Loucy (cell line): ENCODE data around the gene JRKL.

Source experiments
- H2AFZ ChIP-seq: fragments of 200-600 bp; sonication (generic); 2 replicates; pipeline ENCODE4 v1.6.0; 2016; ENCODE audit warnings: antibody characterized with exemption, mild to moderate bottlenecking, low read length, moderate library complexity
- H3F3A ChIP-seq: fragments of 200-600 bp; 2 replicates; pipeline ENCODE4 v1.6.0; 2016; ENCODE audit warnings: antibody characterized with exemption, low read depth, mild to moderate bottlenecking
- H3K27me3 ChIP-seq: fragments of 200-600 bp; sonication (generic); 2 replicates; pipeline ENCODE4 v1.6.1; 2014; ENCODE audit warnings: low read length, mild to moderate bottlenecking; ENCODE audit not compliant: insufficient read depth, poor library complexity, severe bottlenecking
- H3K36me3 ChIP-seq: fragments of 200-600 bp; sonication (generic); 2 replicates; pipeline ENCODE4 v1.6.1; 2016; ENCODE audit warnings: low read length; ENCODE audit not compliant: insufficient read depth
- H3K4me1 ChIP-seq: fragments of 200-600 bp; sonication (generic); 2 replicates; pipeline ENCODE4 v1.5.1; 2014; ENCODE audit warnings: low read length, mild to moderate bottlenecking; ENCODE audit not compliant: insufficient read depth, poor library complexity, severe bottlenecking
- H3K4me2 ChIP-seq: fragments of 200-600 bp; sonication (generic); 2 replicates; pipeline ENCODE4 v1.6.0; 2014; ENCODE audit warnings: antibody characterized with exemption, low read length, low read depth, mild to moderate bottlenecking; ENCODE audit not compliant: poor library complexity, severe bottlenecking
- H3K4me3 ChIP-seq: fragments of 200-600 bp; sonication (generic); 2 replicates; pipeline ENCODE4 v1.5.1; 2014; ENCODE audit warnings: low read length, mild to moderate bottlenecking, mixed read lengths; ENCODE audit not compliant: poor library complexity, severe bottlenecking
- H3K79me2 ChIP-seq: fragments of 200-600 bp; sonication (generic); 2 replicates; pipeline ENCODE4 v1.6.1; 2014; ENCODE audit warnings: low read length; ENCODE audit not compliant: insufficient read depth
- H3K9ac ChIP-seq: fragments of 200-600 bp; sonication (generic); 2 replicates; pipeline ENCODE4 v1.6.0; 2014; ENCODE audit warnings: mild to moderate bottlenecking, low read depth, low read length, moderate library complexity; ENCODE audit not compliant: poor library complexity, severe bottlenecking
- H3K9me2 ChIP-seq: fragments of 200-600 bp; sonication (generic); replicated peaks from 2 replicates; pipeline ENCODE4 v1.6.1; 2016; ENCODE audit warnings: low read depth, low read length, mixed read lengths
- H3K9me3 ChIP-seq: fragments of 200-600 bp; sonication (generic); 2 replicates; pipeline ENCODE4 v1.6.1; 2014; ENCODE audit warnings: mild to moderate bottlenecking, antibody characterized with exemption, low read length, low read depth; ENCODE audit not compliant: insufficient read depth
- H4K20me1 ChIP-seq: fragments of 200-600 bp; sonication (generic); 2 replicates; pipeline ENCODE4 v1.6.0; 2014; ENCODE audit warnings: antibody characterized with exemption, low read length, mild to moderate bottlenecking; ENCODE audit not compliant: insufficient read depth, poor library complexity, severe bottlenecking
- EZH2phosphoT487 ChIP-seq: fragments of 200-600 bp; IDR thresholded peaks from 2 replicates; pipeline ENCODE4 v1.6.1; 2018; ENCODE audit warnings: antibody characterized with exemption, mild to moderate bottlenecking, moderate library complexity, borderline replicate concordance
- TF ChIP-seq, protein P1 (sequence below): fragments of 200-600 bp; sonication (generic); conservative IDR thresholded peaks from 2 replicates; pipeline ENCODE4 v1.5.1; 2014; ENCODE audit warnings: mild to moderate bottlenecking, antibody characterized with exemption, low read length

The JRKL gene

DNA sequence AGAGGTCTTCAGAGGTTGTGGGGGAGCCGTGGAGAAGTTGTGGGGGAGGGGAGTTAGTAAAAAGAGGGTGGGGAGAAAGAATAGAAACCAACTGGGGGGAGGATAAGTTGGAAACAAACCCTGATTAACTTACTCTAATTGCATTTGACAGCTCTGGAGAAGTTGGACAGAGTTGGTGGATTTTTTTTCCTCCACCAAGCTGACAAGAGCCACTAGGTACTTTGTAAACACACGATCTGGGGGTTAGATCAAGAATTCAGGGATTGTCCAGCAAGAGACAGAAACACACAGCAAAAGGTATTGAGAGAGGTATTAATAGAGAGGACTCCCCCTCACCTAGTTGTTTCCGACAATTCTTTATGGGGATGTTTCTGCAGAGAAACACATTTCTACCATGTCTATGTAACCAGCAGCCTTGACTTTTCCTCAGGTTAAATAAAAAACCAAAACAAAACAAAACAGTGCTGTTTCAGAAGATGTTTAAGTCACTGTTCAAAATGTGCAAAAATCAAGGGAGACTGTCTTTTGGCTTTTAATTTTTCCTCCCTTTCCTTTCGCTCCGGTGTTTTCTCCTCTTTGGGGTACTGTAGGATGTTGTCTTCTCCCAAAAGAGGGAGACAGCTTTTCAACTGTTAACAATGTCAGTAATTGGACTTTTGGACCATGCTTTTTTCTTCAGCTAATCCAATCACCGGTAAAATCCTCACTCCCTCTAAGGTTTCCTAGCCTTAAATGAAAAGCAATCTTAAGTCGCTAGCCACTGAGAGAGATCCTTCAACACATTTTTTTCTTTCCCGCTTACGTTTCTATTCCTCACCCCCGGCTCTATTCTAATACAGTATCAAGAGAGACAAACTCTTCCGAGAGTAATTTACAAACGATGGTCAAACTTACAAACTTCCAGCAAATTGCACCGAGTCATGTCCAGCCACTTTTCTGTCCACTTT, 47.5 kb upstream of the JRKL start:
- H3F3A ChIP-seq, result no peaks in the 10 kb centered on the region
- no peaks in the 10 kb centered on the region for H4K20me1 ChIP-seq
- peak overlapping the region; percentile 65 for H3K9ac ChIP-seq
- H3K4me1 ChIP-seq, result peaks cover 33% of the 10 kb centered on the region
- H3K79me2 ChIP-seq, result no peaks in the 10 kb centered on the region
- no peaks in the 10 kb centered on the region for H3K9me3 ChIP-seq
- H3K4me2 ChIP-seq, result peak overlapping the region; percentile 78
- TF ChIP-seq, protein P1, sequence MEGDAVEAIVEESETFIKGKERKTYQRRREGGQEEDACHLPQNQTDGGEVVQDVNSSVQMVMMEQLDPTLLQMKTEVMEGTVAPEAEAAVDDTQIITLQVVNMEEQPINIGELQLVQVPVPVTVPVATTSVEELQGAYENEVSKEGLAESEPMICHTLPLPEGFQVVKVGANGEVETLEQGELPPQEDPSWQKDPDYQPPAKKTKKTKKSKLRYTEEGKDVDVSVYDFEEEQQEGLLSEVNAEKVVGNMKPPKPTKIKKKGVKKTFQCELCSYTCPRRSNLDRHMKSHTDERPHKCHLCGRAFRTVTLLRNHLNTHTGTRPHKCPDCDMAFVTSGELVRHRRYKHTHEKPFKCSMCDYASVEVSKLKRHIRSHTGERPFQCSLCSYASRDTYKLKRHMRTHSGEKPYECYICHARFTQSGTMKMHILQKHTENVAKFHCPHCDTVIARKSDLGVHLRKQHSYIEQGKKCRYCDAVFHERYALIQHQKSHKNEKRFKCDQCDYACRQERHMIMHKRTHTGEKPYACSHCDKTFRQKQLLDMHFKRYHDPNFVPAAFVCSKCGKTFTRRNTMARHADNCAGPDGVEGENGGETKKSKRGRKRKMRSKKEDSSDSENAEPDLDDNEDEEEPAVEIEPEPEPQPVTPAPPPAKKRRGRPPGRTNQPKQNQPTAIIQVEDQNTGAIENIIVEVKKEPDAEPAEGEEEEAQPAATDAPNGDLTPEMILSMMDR, result no peak
- no peak for TF ChIP-seq EZH2phosphoT487
- peak overlapping the region; percentile 99 for H2AFZ ChIP-seq
- no peaks in the 10 kb centered on the region for H3K9me2 ChIP-seq
- H3K4me3 ChIP-seq, result peak overlapping the region; percentile 84
- H3K36me3 ChIP-seq, result no peaks in the 10 kb centered on the region
- no peaks in the 10 kb centered on the region for H3K27me3 ChIP-seq

DNA sequence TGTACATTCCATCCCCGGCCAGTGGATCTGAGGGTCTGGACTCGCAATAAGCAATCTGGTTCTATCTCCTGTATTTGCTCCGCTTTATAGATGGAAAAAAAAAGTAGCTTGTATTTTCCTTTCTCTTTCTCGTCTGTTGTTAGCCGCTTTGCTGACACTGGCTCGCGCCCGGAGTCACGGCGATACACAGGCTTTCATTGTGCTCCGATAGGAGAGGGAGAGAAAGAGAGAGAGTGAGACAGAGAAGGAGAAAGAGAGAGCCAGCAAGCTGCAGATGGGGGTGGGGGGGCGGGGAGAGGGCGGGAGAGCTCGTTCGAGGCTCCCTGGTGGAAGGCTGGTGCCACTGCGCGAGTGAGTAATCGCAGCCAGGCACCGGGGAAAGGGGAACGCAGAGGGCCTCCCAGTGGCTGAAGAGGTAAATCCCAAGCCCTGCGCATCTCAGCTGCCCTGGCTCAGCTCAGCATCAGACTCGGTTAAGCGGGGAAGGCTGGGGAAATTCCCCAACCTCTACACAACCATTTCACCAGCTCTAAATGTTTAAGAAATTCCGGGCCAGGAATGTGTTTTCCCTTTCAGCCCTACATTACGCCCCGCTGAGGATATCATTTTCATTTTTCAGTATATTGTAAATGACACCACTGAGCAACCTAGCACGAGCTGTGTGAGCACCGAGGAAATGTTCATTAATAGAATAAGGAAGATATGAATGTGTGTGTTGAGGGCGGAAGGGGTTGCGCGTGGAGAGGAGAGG, 46.7 kb upstream of the JRKL start, which contains the start of gene MAML2:
MAML2 (minus strand) TSS at position 235 of the 751 bp plus-strand sequence. CDS start 1,300 bp downstream, outside the sequence.
- H3K4me3 ChIP-seq, result peak within 1 kb of the TSS; percentile 84
- no peaks in the 10 kb centered on the region for H3K27me3 ChIP-seq
- H4K20me1 ChIP-seq, result no peaks in the 10 kb centered on the region
- H3K4me2 ChIP-seq, result peak within 1 kb of the TSS; percentile 78
- H3K79me2 ChIP-seq, result no peaks in the 10 kb centered on the region
- TF ChIP-seq, protein P1, result peak; percentile 70
- TF ChIP-seq EZH2phosphoT487, result no peak
- H3K9me3 ChIP-seq, result no peaks in the 10 kb centered on the region
- H3K9ac ChIP-seq, result peak within 1 kb of the TSS; percentile 65
- H3K36me3 ChIP-seq, result no peaks in the 10 kb centered on the region
- no peaks in the 10 kb centered on the region for H3F3A ChIP-seq
- H2AFZ ChIP-seq, result peak within 1 kb of the TSS; percentile 99
- H3K4me1 ChIP-seq, result peaks cover 28% of the 10 kb centered on the region
- no peaks in the 10 kb centered on the region for H3K9me2 ChIP-seq

DNA sequence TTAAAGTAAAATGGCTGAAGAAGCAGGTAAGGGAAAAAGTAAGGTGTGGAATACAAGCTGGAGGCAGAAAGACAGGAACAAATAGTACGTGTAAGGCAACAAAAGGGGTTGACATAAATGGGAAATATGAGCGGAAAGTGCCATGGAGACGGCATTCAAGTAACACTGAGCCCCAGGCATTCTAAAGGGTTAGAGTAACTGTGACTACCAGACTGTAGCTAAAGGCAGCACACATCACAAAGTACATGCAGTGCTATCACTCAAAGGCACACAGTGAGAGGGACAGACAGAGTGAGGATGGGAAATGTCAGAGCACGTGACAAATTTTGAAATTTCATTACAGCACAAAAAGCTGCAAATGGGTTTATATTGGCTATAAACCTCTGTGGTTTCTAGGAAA, 33.0 kb upstream of the JRKL start:
- H3F3A ChIP-seq, result no peaks in the 10 kb centered on the region
- no peaks in the 10 kb centered on the region for H3K9me3 ChIP-seq
- H2AFZ ChIP-seq, result no peak overlapping the region
- no peaks in the 10 kb centered on the region for H3K79me2 ChIP-seq
- no peak overlapping the region for H3K9ac ChIP-seq
- no peaks in the 10 kb centered on the region for H3K9me2 ChIP-seq
- H4K20me1 ChIP-seq, result no peaks in the 10 kb centered on the region
- no peak for TF ChIP-seq EZH2phosphoT487
- H3K4me1 ChIP-seq, result peaks cover 3% of the 10 kb centered on the region
- H3K4me2 ChIP-seq, result no peak overlapping the region
- peaks cover 39% of the 10 kb centered on the region; the same call in 1 of the 2 replicates for H3K36me3 ChIP-seq
- no peaks in the 10 kb centered on the region for H3K27me3 ChIP-seq
- H3K4me3 ChIP-seq, result no peak overlapping the region
